Spleen (tissue), 11 donors: Measurements from ENCODE around the gene PCK2. TPM values are rescaled to one million over a fixed set of nuclear protein-coding genes. Genes with fewer than 3 reads are reported as not detected.
"Not testable (repeated sequence)": the region's sequence is repeated elsewhere in the genome, so short reads cannot be mapped to it uniquely, and the experiment has no call there.

Experiments
- DNase-seq: peaks from one replicate; pipeline ENCODE4 v3.0.0-alpha.2; 2020
- H3K27ac ChIP-seq, 8 donors: fragments of 200-600 bp; sonication (generic) in 7 of 8; 1 replicate in 4 of 8; 2 replicates in 4 of 8; pipeline versions ENCODE4 v1.5.0 to v1.8.0; 2016 to 2021; ENCODE audit warnings: inconsistent platforms in 4 of 8, mild to moderate bottlenecking in 4 of 8, moderate library complexity in 1 of 8
- H3K27me3 ChIP-seq, 7 donors: fragments of 200-600 bp; sonication (generic) in 6 of 7; replicated peaks in 1 of 7; 1 replicate in 4 of 7; 2 replicates in 3 of 7; pipeline versions ENCODE4 v1.5.0 to v1.8.0; 2016 to 2021; ENCODE audit warnings: inconsistent platforms in 3 of 7, mild to moderate bottlenecking in 1 of 7
- H3K36me3 ChIP-seq, 6 donors: fragments of 200-600 bp; sonication (generic) in 5 of 6; 1 replicate in 4 of 6; 2 replicates in 2 of 6; pipeline versions ENCODE4 v1.5.0 to v1.8.0; 2016 to 2021; ENCODE audit warnings: inconsistent platforms in 2 of 6
- H3K4me1 ChIP-seq, 6 donors: fragments of 200-600 bp; sonication (generic) in 5 of 6; 1 replicate in 3 of 6; 2 replicates in 3 of 6; pipeline versions ENCODE4 v1.5.0 to v1.8.0; 2016 to 2021; ENCODE audit warnings: inconsistent platforms in 3 of 6
- H3K4me3 ChIP-seq, 8 donors: fragments of 200-600 bp; sonication (generic) in 7 of 8; 1 replicate in 4 of 8; 2 replicates in 4 of 8; pipeline versions ENCODE4 v1.5.0 to v1.8.0; 2016 to 2021; ENCODE audit warnings: inconsistent platforms in 4 of 8, mild to moderate bottlenecking in 4 of 8, moderate library complexity in 2 of 8
- H3K9me3 ChIP-seq, 8 donors: fragments of 200-600 bp; sonication (generic) in 7 of 8; 1 replicate in 4 of 8; 2 replicates in 4 of 8; pipeline versions ENCODE4 v1.5.0 to v1.8.0; 2016 to 2021; ENCODE audit warnings: inconsistent platforms in 4 of 8
- POLR2A ChIP-seq, 3 donors: fragments of 450-650 bp; IDR thresholded peaks; one replicate each; pipeline ENCODE4 v1.5.1; 2017; ENCODE audit warnings: antibody characterized with exemption in 3 of 3, mild to moderate bottlenecking in 1 of 3
- POLR2AphosphoS5 ChIP-seq, 3 donors: sonication (generic); formaldehyde crosslinking; IDR thresholded peaks; one replicate each; pipeline ENCODE4 v1.5.1; 2017; ENCODE audit warnings: antibody characterized with exemption in 3 of 3
- WGBS, 5 donors: extraction: QIAGEN DNeasy Blood & Tissue Kit in 3 of 5; methylation state at CpG; one replicate each; pipeline versions ENCODE4 v1.1.5 to v1.1.7; 2013 to 2018; 5-methylcytosine and 5-hydroxymethylcytosine counted together
- intact Hi-C: fragments of 100-400 bp; cut with DNase I; formaldehyde crosslinking; loops from one replicate; pipeline ENCODE4 v1.15.0; 2023; ENCODE audit warnings: low total_unique reads
- polyA plus RNA-seq, 3 donors: library from polyadenylated mRNA; stranded (reverse); fragments of 200-250 nt; gene quantifications; one replicate each; pipeline ENCODE4 v1.2.1, GENCODE V29; 2013
- total RNA-seq, 7 donors: library from RNA; depleted of rRNA in 3 of 7; stranded (reverse); fragments of >200 nt in 3 of 7; fragmentation: NEBNext Ultra II Directional in 4 of 7; extraction: Animal tissue kit (Norgen Biotek cat#: 25700) in 4 of 7; gene quantifications; one replicate each; pipeline versions ENCODE4 v1.1.0 to v1.2.1, GENCODE V29; 2016 to 2021
- TF ChIP-seq, protein P1 (sequence below), 11 experiments: fragments of 200-600 bp in 7 of 11; fragments of 450-650 bp in 4 of 11; sonication (generic) in 4 of 11; IDR thresholded peaks in 8 of 11; conservative IDR thresholded peaks in 3 of 11; 1 replicate in 7 of 11; 2 replicates in 4 of 11; pipeline versions ENCODE4 v1.4.0 to v1.8.0; 2016 to 2021; ENCODE audit warnings: antibody characterized with exemption in 11 of 11, inconsistent platforms in 4 of 11, mild to moderate bottlenecking in 1 of 11
- donor health status: healthy with polysubstance abuse.
- donor health status: DM: no; HTN: no; CAD: no; lungs with moderate emphysema.
- donor health status: DM: no; HTN: no; CAD: no.
- donor health status: Bipolar disorder and iron deficiency.
- donor health status: healthy.
- donor health status: DM: no; HTN: no; CAD: no.
- donor health status: DM: yes; HTN: yes; CAD: no.

Gene PCK2
- total and polyA plus RNA-seq, 10 donors = 25.3 to 52.3 (median 33.8) TPM

DNA sequence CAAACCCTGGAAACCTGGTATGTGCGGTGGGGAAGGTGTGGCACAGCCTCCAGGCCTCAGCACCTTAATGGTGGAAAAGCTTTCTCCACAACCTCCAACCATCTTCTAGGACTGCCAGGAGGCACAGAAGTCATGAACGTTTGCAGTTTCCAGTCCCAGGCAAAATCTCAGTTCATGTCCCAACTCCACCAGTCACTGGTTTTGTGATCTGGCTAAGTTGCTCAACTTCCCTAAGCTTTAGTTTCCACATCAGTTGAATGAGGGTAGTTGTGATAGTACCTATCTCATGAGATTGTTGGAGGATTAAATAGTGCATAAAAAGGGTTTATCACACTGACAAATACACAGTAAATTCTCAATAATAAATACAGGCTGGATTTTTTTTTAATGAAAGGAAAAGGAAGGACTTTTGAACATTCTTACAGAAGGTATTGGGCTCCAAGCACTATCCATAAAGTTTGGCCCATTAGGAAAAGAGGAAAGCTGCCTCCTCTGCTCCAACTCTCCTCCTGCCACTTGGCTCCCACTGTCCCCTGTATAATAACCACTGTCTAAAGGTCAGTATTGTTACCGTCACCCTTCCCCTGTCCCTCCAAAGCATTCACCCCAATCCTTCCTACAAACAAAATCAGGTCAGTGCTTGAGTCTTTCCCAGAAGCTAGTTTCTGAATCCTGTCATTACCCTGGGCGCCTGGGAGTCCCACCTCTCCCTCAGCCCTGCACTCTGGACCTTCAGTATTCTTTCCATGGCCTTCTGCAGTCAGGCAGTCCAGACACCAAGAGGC is 6.3 kb downstream of the PCK2 start:
- peaks cover 6 to 22% (median 8%) of the 10 kb centered on the region in 6 donors for H3K4me1 ChIP-seq
- 77 to 88% (median 82%) methylated on average over 4 of the region's 4 CpGs for WGBS, 5 donors
- H3K27me3 ChIP-seq = no peaks in the 10 kb centered on the region
- peak; percentile 40 for DNase-seq
- H3K9me3 ChIP-seq = no peaks in the 10 kb centered on the region
- peaks cover 0 to 88% (median 52%) of the 10 kb centered on the region in 6 donors for H3K36me3 ChIP-seq
- intact Hi-C loops = no loop called here
- TF ChIP-seq POLR2AphosphoS5 (IDR thresholded peaks at IDR 0.05) (no peak), POLR2A (IDR thresholded peaks at IDR 0.05) (no peak)
- TF ChIP-seq, protein P1, sequence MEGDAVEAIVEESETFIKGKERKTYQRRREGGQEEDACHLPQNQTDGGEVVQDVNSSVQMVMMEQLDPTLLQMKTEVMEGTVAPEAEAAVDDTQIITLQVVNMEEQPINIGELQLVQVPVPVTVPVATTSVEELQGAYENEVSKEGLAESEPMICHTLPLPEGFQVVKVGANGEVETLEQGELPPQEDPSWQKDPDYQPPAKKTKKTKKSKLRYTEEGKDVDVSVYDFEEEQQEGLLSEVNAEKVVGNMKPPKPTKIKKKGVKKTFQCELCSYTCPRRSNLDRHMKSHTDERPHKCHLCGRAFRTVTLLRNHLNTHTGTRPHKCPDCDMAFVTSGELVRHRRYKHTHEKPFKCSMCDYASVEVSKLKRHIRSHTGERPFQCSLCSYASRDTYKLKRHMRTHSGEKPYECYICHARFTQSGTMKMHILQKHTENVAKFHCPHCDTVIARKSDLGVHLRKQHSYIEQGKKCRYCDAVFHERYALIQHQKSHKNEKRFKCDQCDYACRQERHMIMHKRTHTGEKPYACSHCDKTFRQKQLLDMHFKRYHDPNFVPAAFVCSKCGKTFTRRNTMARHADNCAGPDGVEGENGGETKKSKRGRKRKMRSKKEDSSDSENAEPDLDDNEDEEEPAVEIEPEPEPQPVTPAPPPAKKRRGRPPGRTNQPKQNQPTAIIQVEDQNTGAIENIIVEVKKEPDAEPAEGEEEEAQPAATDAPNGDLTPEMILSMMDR (IDR thresholded peaks at IDR 0.05 in 8 of 11, conservative IDR thresholded peaks at IDR 0.05 in 3 of 11) = no peak
- no peak overlapping the region for H3K27ac ChIP-seq
- no peak overlapping the region for H3K4me3 ChIP-seq

DNA sequence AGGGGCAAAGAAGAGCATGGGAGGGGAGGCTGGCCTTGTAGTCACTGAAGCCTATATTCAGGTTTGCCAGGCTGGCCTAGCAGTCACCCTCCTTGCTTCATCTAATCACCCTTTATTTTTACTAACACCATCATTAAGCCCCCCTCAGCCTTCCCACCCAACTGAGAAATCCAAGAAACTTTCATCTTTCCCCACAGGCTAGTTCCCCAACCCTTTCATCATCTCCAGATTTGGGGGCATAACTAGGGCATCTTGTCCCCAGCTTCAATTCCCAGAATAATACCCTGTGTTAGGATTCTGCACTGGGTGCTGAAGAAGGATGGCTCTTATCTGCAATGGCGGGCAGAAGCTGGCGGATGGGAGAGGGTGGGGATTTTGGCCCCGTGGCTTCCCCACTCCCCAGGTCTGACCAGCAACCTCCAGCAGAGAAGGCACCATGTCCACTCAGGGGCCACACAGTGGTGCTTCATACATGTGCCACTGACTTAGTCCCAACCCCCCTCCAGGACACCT is 6.9 kb downstream of the PCK2 start:
- Histone ChIP-seq H3K27ac (no peak overlapping the region), H3K4me3 (no peak overlapping the region), H3K36me3 (peaks cover 0 to 88% (median 52%) of the 10 kb centered on the region in 6 donors), H3K4me1 (peaks cover under 1 to 21% (median 4%) of the 10 kb centered on the region in 6 donors), H3K27me3 (no peaks in the 10 kb centered on the region), H3K9me3 (no peaks in the 10 kb centered on the region)
- intact Hi-C loops = no loop called here
- 95 to 100% (median 97%) methylated on average over 2 to 3 of the region's 3 CpGs for WGBS, 5 donors
- TF ChIP-seq POLR2AphosphoS5 (IDR thresholded peaks at IDR 0.05) = no peak
- TF ChIP-seq, protein P1 (IDR thresholded peaks at IDR 0.05 in 8 of 11, conservative IDR thresholded peaks at IDR 0.05 in 3 of 11) = no peak
- TF ChIP-seq POLR2A (IDR thresholded peaks at IDR 0.05) = no peak
- DNase-seq = peak; percentile 40

DNA sequence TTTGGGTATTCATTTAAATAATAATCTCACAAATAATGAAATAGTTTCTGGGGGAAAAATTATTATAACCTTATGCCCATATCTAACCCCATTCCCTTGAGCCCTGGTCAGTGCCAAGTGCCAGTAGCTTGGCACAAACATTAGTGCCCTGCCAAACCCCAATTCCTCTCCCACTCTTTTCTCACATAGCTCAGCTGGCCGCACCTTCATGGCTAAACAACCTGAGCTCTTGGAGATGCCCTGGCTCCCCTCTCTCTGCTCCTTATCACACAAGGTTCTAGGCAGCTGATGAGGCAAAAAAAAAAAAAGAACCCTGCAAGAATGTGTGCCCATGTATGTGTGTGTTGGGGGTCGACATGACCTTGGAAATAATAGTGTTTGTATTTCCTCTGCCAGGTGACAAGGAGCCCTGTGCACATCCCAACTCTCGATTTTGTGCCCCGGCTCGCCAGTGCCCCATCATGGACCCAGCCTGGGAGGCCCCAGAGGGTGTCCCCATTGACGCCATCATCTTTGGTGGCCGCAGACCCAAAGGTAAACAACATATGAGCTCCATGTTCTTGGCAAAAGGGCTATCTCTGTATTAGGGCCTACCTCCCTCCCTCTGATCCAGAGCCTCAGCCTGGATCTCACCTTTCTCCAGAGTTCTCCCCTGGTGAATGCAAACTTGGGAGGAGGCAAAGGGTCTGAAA is 8.4 kb downstream of the PCK2 start:
- peak; percentile 34 for DNase-seq
- H3K27me3 ChIP-seq = no peaks in the 10 kb centered on the region
- H3K27ac ChIP-seq = no peak overlapping the region
- H3K9me3 ChIP-seq = no peaks in the 10 kb centered on the region
- intact Hi-C loops = no loop called here
- peaks cover 0 to 78% (median 52%) of the 10 kb centered on the region in 6 donors for H3K36me3 ChIP-seq
- WGBS, 5 donors = 88 to 95% (median 93%) methylated on average over 7 of the region's 7 CpGs
- H3K4me1 ChIP-seq = peaks cover 3 to 21% (median 12%) of the 10 kb centered on the region in 6 donors
- no peak overlapping the region for H3K4me3 ChIP-seq
- TF ChIP-seq, protein P1 (IDR thresholded peaks at IDR 0.05 in 8 of 11, conservative IDR thresholded peaks at IDR 0.05 in 3 of 11) = no peak
- TF ChIP-seq POLR2AphosphoS5 (IDR thresholded peaks at IDR 0.05) = peak in 1 of 3 donors; percentile 4

DNA sequence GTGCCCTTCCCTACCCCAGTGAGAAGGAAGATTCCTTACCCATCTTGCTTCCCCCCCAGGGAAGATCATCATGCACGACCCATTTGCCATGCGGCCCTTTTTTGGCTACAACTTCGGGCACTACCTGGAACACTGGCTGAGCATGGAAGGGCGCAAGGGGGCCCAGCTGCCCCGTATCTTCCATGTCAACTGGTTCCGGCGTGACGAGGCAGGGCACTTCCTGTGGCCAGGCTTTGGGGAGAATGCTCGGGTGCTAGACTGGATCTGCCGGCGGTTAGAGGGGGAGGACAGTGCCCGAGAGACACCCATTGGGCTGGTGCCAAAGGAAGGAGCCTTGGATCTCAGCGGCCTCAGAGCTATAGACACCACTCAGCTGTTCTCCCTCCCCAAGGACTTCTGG is 9.3 kb downstream of the PCK2 start:
- Histone ChIP-seq H3K27me3 (no peaks in the 10 kb centered on the region), H3K27ac (no peak overlapping the region), H3K4me1 (peaks cover 3 to 28% (median 18%) of the 10 kb centered on the region in 6 donors), H3K9me3 (no peaks in the 10 kb centered on the region), H3K36me3 (peaks cover 0 to 68% (median 44%) of the 10 kb centered on the region in 6 donors), H3K4me3 (no peak overlapping the region)
- TF ChIP-seq, protein P1 (IDR thresholded peaks at IDR 0.05 in 8 of 11, conservative IDR thresholded peaks at IDR 0.05 in 3 of 11) = no peak
- peak in 1 of 3 donors; percentile 18 for TF ChIP-seq POLR2AphosphoS5 (IDR thresholded peaks at IDR 0.05)
- no peak for TF ChIP-seq POLR2A (IDR thresholded peaks at IDR 0.05)
- DNase-seq = peak; percentile 71
- intact Hi-C loops = no loop called here
- WGBS, 5 donors = 86 to 96% (median 92%) methylated on average over 12 to 13 of the region's 13 CpGs

DNA sequence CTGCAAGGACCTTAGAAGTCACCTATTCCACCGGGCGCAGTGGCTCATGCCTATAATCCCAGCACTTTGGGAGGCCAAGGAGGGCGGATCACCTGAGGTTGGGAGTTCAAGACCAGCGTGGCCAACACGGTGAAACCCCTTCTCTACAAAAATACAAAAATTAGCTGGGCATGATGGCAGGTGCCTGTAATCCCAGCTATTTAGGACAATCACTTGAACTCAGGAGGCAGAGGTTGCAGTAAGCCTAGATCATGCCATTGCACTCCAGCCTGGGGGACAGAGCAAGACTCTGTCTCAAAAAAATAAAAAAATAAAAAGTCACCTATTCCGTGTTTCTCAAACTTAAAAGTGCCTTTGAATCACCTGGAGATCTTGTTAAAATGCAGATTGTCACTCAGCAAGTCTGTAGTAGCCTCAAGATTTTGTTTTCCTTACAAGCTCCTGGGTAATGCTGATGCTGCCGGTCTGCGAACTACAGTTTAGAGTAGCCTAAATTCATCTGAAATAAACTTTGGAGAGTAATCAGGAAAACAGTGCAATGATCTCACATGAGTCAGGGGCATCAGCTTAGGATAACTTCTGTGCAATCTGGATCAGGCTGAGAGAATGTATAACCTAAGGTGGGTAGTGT is 11.6 kb downstream of the PCK2 start:
- H3K27me3 ChIP-seq, DNase-seq, intact Hi-C loops, H3K9me3 ChIP-seq, H3K4me3 ChIP-seq: not testable (repeated sequence)
- peak overlapping the region in 6 of 8 donors; percentile 4 to 72 (median 54) for H3K27ac ChIP-seq
- H3K4me1 ChIP-seq = peaks cover 11 to 50% (median 41%) of the 10 kb centered on the region in 6 donors
- 88 to 92% (median 91%) methylated on average over 8 of the region's 8 CpGs for WGBS, 5 donors
- H3K36me3 ChIP-seq = peaks cover 0 to 46% (median 21%) of the 10 kb centered on the region in 6 donors
